CD4-positive, CD25-positive, alpha-beta regulatory T cell (primary cell): ENCODE data around the gene YWHAG. TPM values are rescaled to one million over a fixed set of nuclear protein-coding genes. Genes with fewer than 3 reads are reported as not detected.
A peak's percentile ranks its signal among the peaks of the same experiment; 100 is the strongest.
"Not testable (repeated sequence)": the region's sequence is repeated elsewhere in the genome, so short reads cannot be mapped to it uniquely, and the experiment has no call there.

Experiments
- ATAC-seq, 2 donors: fragments of 150-1000 bp; cut with Tn5 transposase; one replicate each; pipeline ENCODE4 v1.10.0; 2021; ENCODE audit warnings: low read depth in 2 of 2, moderate number of reproducible peaks in 2 of 2, moderate library complexity in 1 of 2
- DNase-seq, 3 donors: peaks; one replicate each; pipeline versions ENCODE4 v3.0.0 to v3.0.0-alpha.2; 2012 to 2022; ENCODE audit warnings: mixed read lengths in 1 of 3
- H3K27ac ChIP-seq: one replicate; pipeline ENCODE4 v1.7.0; 2013; ENCODE audit warnings: mild to moderate bottlenecking, low read length; ENCODE audit not compliant: insufficient read depth, poor library complexity, severe bottlenecking
- H3K27me3 ChIP-seq: one replicate; pipeline ENCODE4 v1.7.0; 2013; ENCODE audit warnings: low read length; ENCODE audit not compliant: control insufficient read depth, insufficient read depth
- H3K36me3 ChIP-seq: one replicate; pipeline ENCODE4 v1.7.0; 2013; ENCODE audit warnings: mild to moderate bottlenecking, low read length, moderate library complexity; ENCODE audit not compliant: control insufficient read depth, insufficient read depth
- H3K4me1 ChIP-seq: 2 replicates; pipeline ENCODE4 v1.7.0; 2013; ENCODE audit warnings: mild to moderate bottlenecking, low read length; ENCODE audit not compliant: insufficient read depth, control insufficient read depth, poor library complexity, severe bottlenecking
- H3K4me3 ChIP-seq: one replicate; pipeline ENCODE4 v1.7.0; 2013; ENCODE audit warnings: low read depth, mild to moderate bottlenecking, low read length, moderate library complexity
- H3K9me3 ChIP-seq, 2 experiments: 1 replicate in 1 of 2; 2 replicates in 1 of 2; pipeline ENCODE4 v1.7.0; 2013; ENCODE audit warnings: low read length in 2 of 2, mild to moderate bottlenecking in 1 of 2, moderate library complexity in 1 of 2; ENCODE audit not compliant: control insufficient read depth in 2 of 2
- H3K27ac Mint-ChIP-seq, 3 donors: one replicate each; pipeline ENCODE4 v1.8.0; 2020 to 2022; ENCODE audit warnings: mild to moderate bottlenecking in 3 of 3, mixed read lengths in 3 of 3, moderate library complexity in 2 of 3
- H3K27me3 Mint-ChIP-seq: one replicate; pipeline ENCODE4 v1.8.0; 2022; ENCODE audit warnings: mild to moderate bottlenecking, mixed read lengths
- H3K36me3 Mint-ChIP-seq: one replicate; pipeline ENCODE4 v1.8.0; 2020; ENCODE audit warnings: mixed read lengths
- H3K4me1 Mint-ChIP-seq, 4 donors: one replicate each; pipeline ENCODE4 v1.8.0; 2020 to 2022; ENCODE audit warnings: mixed read lengths in 4 of 4, mild to moderate bottlenecking in 1 of 4
- H3K4me3 Mint-ChIP-seq, 4 donors: one replicate each; pipeline ENCODE4 v1.8.0; 2020 to 2022; ENCODE audit warnings: mild to moderate bottlenecking in 4 of 4, mixed read lengths in 4 of 4, moderate library complexity in 3 of 4
- H3K9me3 Mint-ChIP-seq, 7 donors: one replicate each; pipeline ENCODE4 v1.8.0; 2020 to 2022; ENCODE audit warnings: mixed read lengths in 7 of 7, mild to moderate bottlenecking in 3 of 7, moderate library complexity in 2 of 7
- polyA plus RNA-seq, 4 donors: library from polyadenylated mRNA; unstranded; fragments of 300-500 nt; fragmentation: Illumina TruSeq; gene quantifications; one replicate each; pipeline ENCODE4 v1.2.3, GENCODE V29; 2021
- total RNA-seq: library from RNA; stranded (reverse); gene quantifications from one replicate; pipeline ENCODE4 v1.2.3, GENCODE V29; 2022

YWHAG gene
- total and polyA plus RNA-seq, 5 donors from 2014 or later = 1.7 to 36.6 (median 2.2) TPM

DNA sequence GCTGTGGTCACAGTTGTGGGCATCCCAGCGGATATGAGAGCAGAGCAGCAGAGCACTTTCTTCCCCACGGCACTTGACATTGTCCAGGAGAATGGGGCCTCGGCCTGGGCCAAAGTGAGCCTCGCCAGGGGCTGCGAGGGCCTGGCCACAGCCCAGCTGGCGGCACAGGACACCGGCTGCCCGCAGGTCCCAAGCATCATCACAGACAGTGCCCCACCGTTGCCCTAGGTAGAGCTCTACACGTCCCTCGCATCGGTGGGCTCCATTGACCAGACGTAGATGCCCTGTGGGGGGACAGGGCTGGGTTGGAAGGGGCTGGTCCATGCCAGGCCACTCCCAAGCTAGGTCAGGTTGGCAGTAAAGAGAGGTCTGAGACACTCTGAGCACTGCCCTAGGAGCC is 31.3 kb upstream of the YWHAG start:
- Mint-ChIP-seq H3K4me3 (peak overlapping the region in 1 of 4 donors; percentile 54), H3K9me3 (no peaks in the 10 kb centered on the region)
- ATAC-seq = no peak

DNA sequence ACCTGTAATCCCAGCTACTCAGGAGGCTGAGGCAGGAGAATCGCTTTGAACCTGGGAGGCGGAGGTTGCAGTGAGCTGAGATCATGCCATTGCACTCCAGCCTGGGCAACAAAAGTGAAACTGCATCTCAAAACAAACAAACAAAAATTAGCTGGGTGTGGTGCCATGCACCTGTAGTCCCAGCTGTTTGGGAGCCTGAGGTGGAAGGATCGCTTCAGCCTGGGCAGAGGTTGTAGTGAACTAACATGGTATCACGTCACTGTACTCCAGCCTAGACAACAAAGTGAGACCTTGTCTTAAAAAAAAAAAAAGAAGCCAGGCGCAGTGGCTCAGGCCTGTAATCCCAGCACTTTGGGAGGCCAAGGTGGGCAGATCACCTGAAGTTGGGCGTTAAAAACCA is 29.0 kb upstream of the YWHAG start:
- not testable (repeated sequence) for H3K27me3 Mint-ChIP-seq, H3K4me1 ChIP-seq, H3K4me3 ChIP-seq, DNase-seq, H3K9me3 Mint-ChIP-seq, H3K9me3 ChIP-seq, H3K27me3 ChIP-seq, H3K27ac Mint-ChIP-seq, ATAC-seq, H3K36me3 ChIP-seq, H3K36me3 Mint-ChIP-seq, H3K27ac ChIP-seq
- peaks cover 0 to 11% (median 2%) of the 10 kb centered on the region in 4 donors for H3K4me1 Mint-ChIP-seq
- H3K4me3 Mint-ChIP-seq = peak overlapping the region in 1 of 4 donors; percentile 78

More for the DNA sequence above, 31.3 kb upstream of the YWHAG start:
- H3K4me3 ChIP-seq = no peak overlapping the region
- no peaks in the 10 kb centered on the region for H3K27me3 ChIP-seq
- no peaks in the 10 kb centered on the region for H3K36me3 ChIP-seq
- no peaks in the 10 kb centered on the region for H3K9me3 ChIP-seq
- H3K27ac ChIP-seq = no peak overlapping the region
- Mint-ChIP-seq H3K27ac (no peak overlapping the region), H3K27me3 (peaks cover 6% of the 10 kb centered on the region), H3K36me3 (no peaks in the 10 kb centered on the region), H3K4me1 (peaks cover 0 to 16% (median 3%) of the 10 kb centered on the region in 4 donors)
- DNase-seq = no peak
- H3K4me1 ChIP-seq = peaks cover 13% of the 10 kb centered on the region

DNA sequence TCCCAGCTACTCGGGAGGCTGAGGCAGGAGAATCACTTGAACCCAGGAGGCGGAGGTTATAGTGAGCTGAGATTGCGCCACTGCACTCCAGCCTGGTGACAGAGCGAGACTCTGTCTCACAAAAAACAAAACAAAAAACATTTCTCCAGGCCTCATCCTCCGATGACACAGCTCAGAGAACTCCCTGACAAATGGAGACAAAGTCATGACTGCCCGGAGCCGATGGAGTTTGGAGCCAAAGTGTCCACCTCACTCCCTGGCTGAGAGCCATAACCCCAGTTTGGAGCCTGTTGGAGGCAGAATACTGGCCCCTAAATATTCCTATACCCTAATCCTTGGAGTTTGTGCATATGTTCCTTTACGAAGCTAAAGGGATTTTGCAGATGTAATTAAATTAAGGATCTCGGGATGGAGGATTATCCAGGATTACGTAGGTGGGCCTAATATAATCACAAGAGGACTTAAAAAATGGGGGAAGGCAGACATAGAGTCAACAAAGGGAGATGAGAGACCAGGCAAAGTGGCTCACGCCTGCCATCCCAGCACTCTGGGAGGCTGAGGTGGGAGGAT is 28.0 kb upstream of the YWHAG start:
- H3K9me3 Mint-ChIP-seq = no peaks in the 10 kb centered on the region

GRCh38 chr7:76383089-76383944 is 24.5 kb upstream of the YWHAG start:
- no peak overlapping the region for H3K27ac Mint-ChIP-seq

More for the DNA sequence above, 28.0 kb upstream of the YWHAG start:
- H3K27ac ChIP-seq = no peak overlapping the region
- Mint-ChIP-seq H3K27ac (no peak overlapping the region), H3K4me1 (peaks cover 0 to 2% (median 0%) of the 10 kb centered on the region in 4 donors), H3K36me3 (no peaks in the 10 kb centered on the region), H3K4me3 (peak overlapping the region in 1 of 4 donors; percentile 53), H3K27me3 (peaks cover 8% of the 10 kb centered on the region)
- ATAC-seq (no peak), DNase-seq (no peak)
- H3K4me1 ChIP-seq = no peaks in the 10 kb centered on the region
- H3K27me3 ChIP-seq = no peaks in the 10 kb centered on the region
- H3K9me3 ChIP-seq = no peaks in the 10 kb centered on the region
- no peaks in the 10 kb centered on the region for H3K36me3 ChIP-seq
- H3K4me3 ChIP-seq = no peak overlapping the region

DNA sequence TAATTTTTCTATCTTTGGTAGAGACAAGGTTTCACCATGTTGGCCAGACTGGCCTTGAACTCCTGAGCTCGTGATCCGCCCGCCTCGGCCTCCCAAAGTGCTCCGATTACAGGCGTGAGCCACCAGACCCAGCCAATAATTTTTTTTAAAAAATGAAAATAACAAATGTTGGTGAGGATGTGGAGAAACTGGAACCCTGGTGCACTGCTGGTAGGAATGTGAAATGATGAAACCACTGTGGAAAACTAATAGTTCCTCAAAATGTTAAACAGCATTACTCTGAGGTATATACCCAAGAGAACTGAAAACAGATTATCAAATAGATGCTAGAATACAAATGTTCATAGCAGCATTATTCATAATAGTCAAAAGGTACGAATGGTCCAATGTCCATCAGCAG is 23.0 kb upstream of the YWHAG start:
- peaks cover 4% of the 10 kb centered on the region for H3K27me3 Mint-ChIP-seq
- H3K36me3 ChIP-seq = no peaks in the 10 kb centered on the region
- no peak overlapping the region for H3K27ac ChIP-seq
- no peaks in the 10 kb centered on the region for H3K9me3 Mint-ChIP-seq
- no peak overlapping the region for H3K27ac Mint-ChIP-seq
- H3K4me1 Mint-ChIP-seq = peaks cover 0 to 12% (median 3%) of the 10 kb centered on the region in 4 donors
- peaks cover 5% of the 10 kb centered on the region for H3K4me1 ChIP-seq
- H3K27me3 ChIP-seq = no peaks in the 10 kb centered on the region
- H3K36me3 Mint-ChIP-seq = no peaks in the 10 kb centered on the region
- H3K9me3 ChIP-seq = no peaks in the 10 kb centered on the region
- DNase-seq = no peak
- no peak overlapping the region for H3K4me3 ChIP-seq
- H3K4me3 Mint-ChIP-seq = no peak overlapping the region
- no peak for ATAC-seq

More at GRCh38 chr7:76383089-76383944, 24.5 kb upstream of the YWHAG start:
- Histone ChIP-seq H3K27me3 (no peaks in the 10 kb centered on the region), H3K36me3 (no peaks in the 10 kb centered on the region), H3K4me1 (peaks cover 5% of the 10 kb centered on the region), H3K9me3 (no peaks in the 10 kb centered on the region), H3K27ac (no peak overlapping the region), H3K4me3 (no peak overlapping the region)
- DNase-seq (no peak), ATAC-seq (no peak)
- no peaks in the 10 kb centered on the region for H3K9me3 Mint-ChIP-seq
- H3K4me1 Mint-ChIP-seq = peaks cover 0 to 12% (median 3%) of the 10 kb centered on the region in 4 donors
- peaks cover 4% of the 10 kb centered on the region for H3K27me3 Mint-ChIP-seq
- no peaks in the 10 kb centered on the region for H3K36me3 Mint-ChIP-seq
- H3K4me3 Mint-ChIP-seq = no peak overlapping the region

DNA sequence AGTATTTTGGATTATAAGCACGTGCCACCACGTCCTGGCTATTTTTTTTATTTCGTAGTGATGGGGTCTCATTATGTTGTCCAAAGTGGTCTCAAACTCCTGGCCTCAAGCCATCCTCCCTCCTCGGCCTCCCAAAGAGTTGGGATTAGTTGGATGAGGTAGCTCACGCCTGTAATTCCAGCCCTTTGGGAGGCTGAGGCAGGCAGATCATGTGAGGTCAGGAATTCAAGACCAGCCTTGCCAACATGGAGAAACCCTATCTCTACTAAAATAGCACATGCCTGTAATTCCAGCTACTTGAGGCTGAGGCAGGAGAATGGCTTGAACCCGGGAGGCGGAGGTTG is 21.8 kb upstream of the YWHAG start:
- Histone ChIP-seq H3K9me3 (no peaks in the 10 kb centered on the region), H3K4me3 (no peak overlapping the region), H3K4me1 (peaks cover 5% of the 10 kb centered on the region), H3K36me3 (no peaks in the 10 kb centered on the region), H3K27me3 (no peaks in the 10 kb centered on the region), H3K27ac (no peak overlapping the region)
- peaks cover 4% of the 10 kb centered on the region for H3K27me3 Mint-ChIP-seq
- peaks cover 0 to 12% (median 3%) of the 10 kb centered on the region in 4 donors for H3K4me1 Mint-ChIP-seq
- H3K4me3 Mint-ChIP-seq = peak overlapping the region; percentile 40 to 86 (median 70)
- DNase-seq = no peak
- H3K27ac Mint-ChIP-seq = peak overlapping the region in 2 of 3 donors; percentile 58 to 78
- no peaks in the 10 kb centered on the region for H3K9me3 Mint-ChIP-seq
- no peak for ATAC-seq
- no peaks in the 10 kb centered on the region for H3K36me3 Mint-ChIP-seq

- Mint-ChIP-seq H3K36me3 (no peaks in the 10 kb centered on the region), H3K4me3 (peak overlapping the region in 1 of 4 donors; percentile 45), H3K4me1 (peaks cover 0 to 10% (median 3%) of the 10 kb centered on the region in 4 donors), H3K9me3 (no peaks in the 10 kb centered on the region), H3K27ac (no peak overlapping the region), H3K27me3 (peaks cover 8% of the 10 kb centered on the region)
- Histone ChIP-seq H3K27me3 (peaks cover under 1% of the 10 kb centered on the region), H3K4me1 (peaks cover 5% of the 10 kb centered on the region), H3K9me3 (no peaks in the 10 kb centered on the region), H3K4me3 (no peak overlapping the region), H3K36me3 (no peaks in the 10 kb centered on the region), H3K27ac (no peak overlapping the region)
- ATAC-seq (no peak), DNase-seq (no peak)
Measured at GRCh38 chr7:76377186-76377918, 18.6 kb upstream of the YWHAG start.
